Dedifferentiated amniotic fluid mesenchymal stem cell (primary cell): ENCODE data around the gene SLC6A18.

Experiments
- DNase-seq: peaks from one replicate; pipeline ENCODE4 v3.0.0-alpha.2; 2016; ENCODE audit errors: extremely low spot score

Gene SLC6A18

DNA sequence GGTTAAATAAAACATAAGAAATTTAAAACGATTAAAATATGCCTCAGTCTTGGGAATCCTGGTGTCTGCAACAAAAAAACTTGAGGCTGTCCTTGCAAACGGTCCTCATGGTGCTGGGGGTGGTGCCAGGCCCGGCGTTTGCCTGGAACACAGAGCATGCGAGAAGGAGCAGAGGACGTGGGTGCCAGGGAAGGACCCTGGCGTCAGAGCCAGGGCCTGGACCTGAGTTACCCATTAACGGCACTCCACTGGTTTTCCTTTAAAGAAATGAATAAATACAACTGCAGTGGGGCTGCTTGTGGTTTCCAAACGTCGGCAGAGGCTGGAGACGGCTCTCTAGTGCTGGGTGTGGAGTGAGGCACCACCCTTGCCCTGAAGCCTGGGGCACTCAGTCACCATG, at the start of gene SLC6A18:
TSS of gene SLC6A18 (plus strand) at position 301 of the 400 bp plus-strand sequence. CDS start at position 398, 97 bp downstream.
- DNase-seq, result no peak

- DNase-seq, result no peak
These were observed 49.2 kb upstream of the SLC6A18 start for GRCh38 chr5:1175801-1176472.

DNA sequence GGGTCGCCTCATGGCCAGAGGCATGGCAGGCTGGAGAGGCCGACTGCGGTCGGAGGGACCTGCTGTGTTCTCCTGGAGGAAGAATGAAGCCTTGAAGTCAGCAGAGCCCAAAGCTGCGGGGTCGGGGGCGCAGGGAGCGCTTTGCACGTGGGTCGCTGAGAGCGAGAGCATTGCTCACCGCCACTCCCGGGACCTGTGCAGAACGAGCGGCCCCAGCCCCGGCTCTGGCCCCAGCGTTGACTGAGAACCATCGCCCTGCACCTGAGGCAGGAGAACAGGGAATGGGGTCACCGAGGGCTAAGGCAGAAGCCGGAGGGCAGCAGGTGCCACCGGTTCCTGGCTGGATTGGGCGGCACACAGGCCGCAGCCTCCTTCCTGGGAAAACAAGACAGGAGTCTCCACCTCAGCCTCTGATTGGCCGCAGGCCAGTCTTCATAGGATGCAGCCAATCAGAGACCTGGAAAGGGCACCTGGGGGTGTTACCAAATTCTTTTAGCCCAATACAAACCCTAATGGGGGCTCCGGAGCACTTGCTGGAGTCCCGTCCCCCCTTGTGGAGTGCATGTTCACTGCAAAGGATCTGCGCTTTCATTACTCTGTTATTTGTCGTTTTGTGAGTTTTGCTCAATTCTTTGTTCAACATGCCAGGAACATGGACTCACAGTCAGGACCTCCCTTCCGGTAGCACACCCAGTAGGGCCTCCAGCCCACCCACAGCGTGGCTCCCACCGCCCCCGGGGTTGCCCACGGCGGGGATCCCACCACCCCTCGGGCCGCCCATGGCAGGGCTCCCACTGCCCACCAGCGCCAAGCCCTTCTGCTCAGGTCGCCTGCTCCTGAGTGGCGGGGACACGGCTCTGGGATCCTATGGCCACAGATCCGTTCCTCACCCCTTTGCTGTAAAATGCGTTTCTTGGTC, 48.4 kb upstream of the SLC6A18 start:
- no peak for DNase-seq

- DNase-seq, result no peak
These were observed 47.2 kb upstream of the SLC6A18 start for GRCh38 chr5:1177826-1178528.

GRCh38 chr5:1178529-1179382, 46.4 kb upstream of the SLC6A18 start:
- DNase-seq, result no peak

DNA sequence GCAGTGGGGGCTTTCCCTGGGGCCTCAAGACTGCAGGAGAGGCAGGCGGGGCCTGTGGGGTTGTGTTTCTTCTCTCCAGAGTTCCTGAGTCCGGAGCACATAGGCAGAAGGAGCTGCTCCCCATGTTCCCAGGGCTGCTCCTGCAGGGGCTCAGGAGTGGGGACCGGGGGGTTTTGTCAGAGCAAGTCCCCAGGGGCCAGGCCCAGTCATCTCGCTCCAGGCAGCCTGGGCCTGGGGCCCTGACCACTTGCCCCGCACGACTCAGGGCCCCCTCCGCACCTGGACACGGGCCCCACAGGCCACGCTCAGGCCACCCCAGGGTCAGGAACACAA, 45.8 kb upstream of the SLC6A18 start:
- DNase-seq, result no peak

DNA sequence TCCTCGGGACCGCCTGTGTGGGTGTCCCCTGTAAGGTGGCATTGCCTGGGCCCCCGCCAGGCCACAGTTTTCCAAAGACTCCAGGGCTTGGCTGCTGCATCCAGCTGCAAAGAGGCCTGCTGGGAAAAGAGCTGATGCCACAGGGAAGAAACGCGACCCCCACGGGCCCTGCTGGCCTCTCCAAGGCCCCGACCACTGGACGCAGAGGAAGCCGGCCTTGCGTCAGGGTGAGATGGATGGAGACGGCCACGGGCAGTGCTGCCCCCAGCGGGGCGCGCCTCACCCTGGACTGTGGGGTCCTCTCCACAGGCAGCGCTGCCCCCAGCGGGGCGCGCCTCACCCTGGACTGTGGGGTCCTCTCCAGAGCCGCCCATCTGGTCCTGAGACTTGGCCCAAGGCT, 45.1 kb upstream of the SLC6A18 start:
- no peak for DNase-seq

DNA sequence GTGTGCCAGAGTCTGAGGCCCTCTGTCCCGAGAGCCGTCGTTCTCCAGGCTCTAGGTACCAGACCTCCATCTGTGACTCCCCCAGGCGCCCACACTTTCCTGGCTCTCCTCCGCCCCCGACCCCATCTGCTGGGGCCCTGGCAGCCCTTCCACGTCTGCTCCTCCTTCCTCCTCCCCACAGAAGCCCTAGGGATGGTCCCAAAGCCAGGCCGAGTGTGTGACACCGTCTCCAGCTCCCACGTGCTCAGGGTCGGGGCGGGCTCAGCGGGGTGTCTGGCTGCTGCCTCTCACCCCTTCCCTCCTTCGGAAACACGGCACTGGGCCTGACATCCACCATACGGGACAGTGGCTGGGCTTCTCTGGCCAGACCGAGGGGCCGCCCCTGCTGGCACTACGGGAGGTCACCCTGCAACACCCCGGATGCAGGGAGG, 44.3 kb upstream of the SLC6A18 start:
- no peak for DNase-seq

DNA sequence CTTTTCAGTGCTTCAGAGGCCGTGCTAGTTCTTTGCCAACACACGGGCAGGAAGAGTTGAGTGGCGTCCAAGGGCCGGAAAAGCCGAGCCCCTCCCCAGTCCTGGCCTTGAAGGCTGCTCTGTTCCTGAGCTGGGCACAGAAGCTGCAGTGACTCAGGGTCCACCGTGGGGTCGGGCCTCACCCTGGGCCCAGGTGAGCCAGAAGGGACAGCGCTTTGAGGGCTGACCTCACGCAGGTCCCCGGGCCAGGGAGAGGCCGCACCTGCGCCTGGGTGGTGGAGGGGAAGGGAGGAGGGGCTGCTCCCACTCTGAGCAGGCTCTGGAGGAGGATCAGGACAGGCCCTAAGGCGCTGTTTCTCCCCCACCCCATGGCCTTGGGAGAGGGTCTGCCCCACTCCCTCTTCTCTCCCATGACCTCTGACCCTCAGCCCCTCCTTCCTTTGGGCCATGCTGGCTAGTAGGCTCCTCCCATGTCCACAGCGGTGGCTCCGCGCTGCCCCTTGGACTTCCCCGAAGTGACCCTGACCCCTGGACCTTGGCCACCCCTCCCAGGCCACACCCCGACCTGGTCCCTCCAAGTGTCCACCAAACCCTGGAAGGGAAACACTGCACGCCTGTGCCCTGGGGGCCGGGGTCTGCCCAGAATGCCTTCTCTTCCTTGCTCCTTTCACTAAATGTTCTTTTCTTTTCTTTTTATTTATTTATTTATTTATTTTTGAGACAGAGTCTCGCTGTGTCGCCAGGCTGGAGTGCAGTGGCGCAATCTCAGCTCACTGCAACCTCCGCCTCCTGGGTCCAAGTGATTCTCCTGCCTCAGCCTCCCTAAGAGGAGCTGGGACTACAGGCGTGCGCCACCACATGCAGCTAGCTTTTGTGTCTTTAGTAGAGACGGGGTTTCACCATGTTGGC, 43.5 kb upstream of the SLC6A18 start:
- DNase-seq, result no peak

GRCh38 chr5:1182360-1182632, 42.9 kb upstream of the SLC6A18 start:
- DNase-seq, result no peak

GRCh38 chr5:1182633-1183423, 42.4 kb upstream of the SLC6A18 start:
- DNase-seq, result no peak

DNA sequence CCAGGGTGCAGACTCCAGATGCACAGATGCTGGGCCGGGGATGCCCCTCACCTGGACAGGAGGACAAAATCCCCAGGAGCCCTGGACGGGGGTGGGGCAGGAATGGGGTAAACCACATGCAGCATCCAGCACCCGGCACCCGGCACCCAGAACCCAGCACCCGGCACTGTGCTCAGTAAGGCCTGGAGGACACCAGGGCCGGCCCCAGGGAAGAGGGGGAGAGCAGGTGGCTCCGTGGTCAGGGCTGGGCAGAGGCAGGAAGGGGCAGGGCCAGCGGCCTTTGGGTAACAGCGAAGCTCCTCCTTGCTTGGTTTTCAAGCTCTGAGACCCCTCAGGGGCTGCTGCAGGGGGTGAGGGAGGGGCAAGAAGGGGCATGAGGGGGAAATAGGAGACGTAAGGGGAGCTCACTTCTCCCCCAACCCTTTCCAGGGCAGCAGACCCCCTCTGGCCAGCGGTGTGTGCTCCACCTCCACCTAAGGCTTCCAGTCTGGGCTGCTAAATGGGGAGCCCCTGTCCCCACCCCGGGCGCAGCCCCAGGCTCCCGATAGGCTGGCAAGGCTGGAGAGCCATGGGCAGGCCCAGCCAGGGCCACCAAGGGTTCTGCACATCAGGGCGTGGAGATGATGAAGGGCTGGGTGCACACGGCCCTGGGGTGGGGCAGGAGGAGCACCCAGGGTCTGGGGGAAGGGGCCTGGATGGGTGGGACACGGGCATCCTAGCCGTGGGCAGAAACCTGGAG, 41.6 kb upstream of the SLC6A18 start:
- no peak for DNase-seq

- DNase-seq, result no peak
These were observed 41.1 kb upstream of the SLC6A18 start for GRCh38 chr5:1184163-1184470.

DNA sequence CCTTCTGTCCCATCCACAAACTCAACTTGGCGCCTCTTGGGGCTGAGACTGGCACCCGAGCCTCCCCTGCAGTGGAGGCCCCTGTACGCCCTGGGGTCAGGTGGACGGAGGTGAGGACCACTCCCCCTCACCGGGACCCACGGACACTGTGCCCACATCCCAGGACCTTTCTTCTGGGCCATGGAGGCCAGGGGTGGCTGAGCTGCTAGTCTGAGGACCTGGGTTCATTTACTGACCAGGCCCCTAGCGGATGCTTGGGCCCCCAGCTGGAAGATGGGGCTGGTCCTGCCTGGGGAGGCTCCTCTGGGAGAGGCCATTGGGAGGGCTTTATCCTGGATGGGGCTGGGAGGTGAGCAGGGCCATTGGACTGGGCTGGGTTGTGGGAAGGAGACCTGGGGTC, 40.7 kb upstream of the SLC6A18 start:
- DNase-seq, result no peak

DNA sequence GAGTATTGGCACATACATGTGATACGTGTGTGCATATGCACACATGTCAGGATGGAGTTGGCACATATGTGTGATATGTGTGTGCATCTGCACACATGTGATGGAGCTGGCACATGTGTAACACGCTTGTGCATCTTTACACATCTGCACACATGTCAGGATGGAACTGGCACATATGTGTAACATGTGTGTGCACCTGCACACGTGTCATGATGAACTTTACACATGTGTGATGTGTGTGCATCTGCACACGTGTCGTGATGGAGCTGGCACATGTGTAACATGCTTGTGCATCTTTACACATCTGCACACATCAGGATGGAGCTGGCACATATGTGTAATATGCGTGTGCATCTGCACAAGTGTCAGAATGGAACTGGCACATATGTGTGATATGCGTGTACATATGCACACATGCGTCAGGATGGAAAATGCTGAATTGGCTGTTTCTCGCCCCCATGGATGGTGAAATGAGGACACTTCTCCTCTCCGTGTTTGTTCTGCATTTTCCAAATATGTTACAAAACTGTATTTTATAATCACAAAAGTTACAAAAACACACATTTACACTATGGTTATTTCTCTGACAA, 40.0 kb upstream of the SLC6A18 start:
- DNase-seq, result no peak

DNA sequence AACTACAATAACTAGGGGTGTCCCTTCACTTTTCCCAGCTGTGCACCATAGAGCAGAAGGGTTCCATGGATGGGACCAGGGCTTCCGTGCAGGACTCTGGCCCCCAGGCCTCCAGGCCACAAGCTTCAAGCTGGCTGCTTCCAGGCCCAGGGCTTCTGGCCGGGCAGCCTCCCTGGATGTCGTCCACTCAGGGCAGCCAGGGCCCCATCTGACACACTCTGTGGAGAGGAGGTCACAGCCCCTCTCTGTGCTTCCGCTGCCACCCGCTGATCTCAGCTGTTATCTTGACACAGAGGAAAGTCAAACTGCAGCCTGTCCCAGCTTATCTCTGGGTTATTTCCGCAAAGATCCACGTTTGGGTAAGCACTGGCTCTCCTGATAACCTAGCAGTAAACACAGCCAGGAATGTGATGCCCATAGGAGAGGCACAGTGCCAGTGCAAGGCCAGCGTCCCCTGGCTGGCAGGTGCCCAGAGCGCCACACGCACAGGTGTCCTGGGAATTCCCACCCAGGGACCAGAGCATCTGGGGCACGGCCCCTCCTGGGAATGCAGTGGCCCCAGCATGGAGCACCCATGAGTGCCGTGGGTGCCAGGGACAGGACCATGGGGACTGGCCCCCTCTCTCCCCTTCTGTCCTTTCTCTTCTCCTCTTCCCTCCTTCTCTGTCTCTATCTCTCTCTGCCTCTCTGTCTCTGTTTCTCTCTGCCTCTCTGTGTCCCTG, 39.4 kb upstream of the SLC6A18 start:
- DNase-seq, result no peak

- no peak for DNase-seq
These were observed 38.6 kb upstream of the SLC6A18 start for GRCh38 chr5:1186351-1187233.
